Endothelial cell of umbilical vein (primary cell): ENCODE results near the gene GLOD5. TPM values are rescaled to one million over a fixed set of nuclear protein-coding genes. Genes with fewer than 3 reads are reported as not detected.

Experiments
- BruUV-seq: library from RNA; stranded (reverse); fragments of 400-500 nt; replicated peaks from 2 replicates; lab custom pipeline; 2021; lab: Mats Ljungman, UMichigan
- CTCF ChIA-PET: fragments of 300-600, 350-600 bp; sonication (Branson Sonifier 250); formaldehyde crosslinking; loops from one replicate; lab custom pipeline; 2021; ENCODE audit warnings: antibody characterized with exemption, inconsistent platforms; lab: Charles Lee
- POLR2A ChIA-PET: fragments of 300-600, 350-600 bp; sonication (Branson Sonifier 250); formaldehyde crosslinking; loops from one replicate; lab custom pipeline; 2021; ENCODE audit warnings: antibody characterized with exemption, inconsistent platforms; lab: Charles Lee
- DNase-seq: peaks from one replicate; pipeline ENCODE4 v3.0.0-alpha.2; 2011; ENCODE audit warnings: low read depth, low spot score
- FAIRE-seq: peaks from 2 replicates; lab custom pipeline; 2011; peaks lifted over from hg19 to GRCh38; lab: Jason Lieb, UNC
- H2AFZ ChIP-seq: 2 replicates; pipeline ENCODE4 v1.6.0; 2012; ENCODE audit warnings: low read depth, low read length, control low read depth, inconsistent platforms
- H3K27ac ChIP-seq: 2 replicates; pipeline ENCODE4 v1.5.1; 2011; ENCODE audit warnings: low read depth, mild to moderate bottlenecking, control low read depth, low read length, moderate library complexity; ENCODE audit not compliant: insufficient read depth
- H3K27me3 ChIP-seq, 2 experiments: 2 replicates each; pipeline versions ENCODE4 v1.6.0 to v1.6.1; 2011; ENCODE audit warnings: low read length in 2 of 2, mixed read lengths in 1 of 2; ENCODE audit not compliant: control insufficient read depth in 2 of 2, insufficient read depth in 2 of 2
- H3K36me3 ChIP-seq, 2 experiments: 2 replicates in 1 of 2; 3 replicates in 1 of 2; pipeline ENCODE4 v1.5.1; 2011; ENCODE audit warnings: low read length in 2 of 2, mild to moderate bottlenecking in 1 of 2, moderate library complexity in 1 of 2; ENCODE audit not compliant: control insufficient read depth in 2 of 2, insufficient read depth in 2 of 2; ENCODE audit errors: extremely low read depth in 1 of 2
- H3K4me1 ChIP-seq: 3 replicates; pipeline ENCODE4 v1.5.1; 2011; ENCODE audit warnings: mild to moderate bottlenecking, low read length; ENCODE audit not compliant: control insufficient read depth, insufficient read depth; ENCODE audit errors: extremely low read depth
- H3K4me2 ChIP-seq: 2 replicates; pipeline ENCODE4 v1.6.1; 2011; ENCODE audit warnings: low read length, control low read depth, mixed read lengths; ENCODE audit not compliant: insufficient read depth
- H3K4me3 ChIP-seq, 3 experiments: fragments of 200-600 bp in 1 of 3; sonication (generic), shearing (Covaris generic) in 1 of 3; replicated peaks in 1 of 3; 2 replicates each; pipeline ENCODE4 v1.5.1; 2011 to 2016; ENCODE audit warnings: control low read depth in 3 of 3, low read length in 3 of 3, mild to moderate bottlenecking in 2 of 3, inconsistent platforms in 1 of 3, low read depth in 1 of 3, moderate library complexity in 1 of 3; ENCODE audit not compliant: insufficient read depth in 1 of 3
- H3K79me2 ChIP-seq: 2 replicates; pipeline ENCODE4 v1.6.0; 2012; ENCODE audit warnings: low read length, inconsistent platforms; ENCODE audit not compliant: control insufficient read depth, insufficient read depth
- H3K9ac ChIP-seq: replicated peaks from 2 replicates; pipeline ENCODE3; 2011; ENCODE audit warnings: low read length, control low read depth; ENCODE audit not compliant: insufficient read depth; ENCODE audit errors: extremely low read depth
- H3K9me1 ChIP-seq: replicated peaks from 3 replicates; pipeline ENCODE4 v1.6.0; 2011; ENCODE audit warnings: mild to moderate bottlenecking, low read length; ENCODE audit not compliant: control insufficient read depth, insufficient read depth; ENCODE audit errors: extremely low read depth
- H3K9me3 ChIP-seq: replicated peaks from 2 replicates; pipeline ENCODE4 v1.5.1; 2012; ENCODE audit warnings: low read length, inconsistent platforms; ENCODE audit not compliant: control insufficient read depth, insufficient read depth
- H4K20me1 ChIP-seq: replicated peaks from 2 replicates; pipeline ENCODE3; 2011; ENCODE audit warnings: mild to moderate bottlenecking, low read length; ENCODE audit not compliant: control insufficient read depth, insufficient read depth; ENCODE audit errors: extremely low read depth
- CTCF ChIP-seq, 2 donors: IDR thresholded peaks; 1 replicate in 1 of 2; 2 replicates in 1 of 2; pipeline ENCODE4 v1.5.1; 2011; ENCODE audit warnings: low read length in 2 of 2, mild to moderate bottlenecking in 2 of 2, moderate library complexity in 2 of 2, control low read depth in 1 of 2, inconsistent platforms in 1 of 2, low read depth in 1 of 2; ENCODE audit not compliant: insufficient read depth in 1 of 2; ENCODE audit errors: extremely low read depth in 1 of 2
- FOS ChIP-seq: IDR thresholded peaks from 2 replicates; pipeline ENCODE4 v1.6.1; 2011; ENCODE audit warnings: mild to moderate bottlenecking, low read length, moderate library complexity, borderline replicate concordance; ENCODE audit not compliant: insufficient read depth
- GATA2 ChIP-seq: IDR thresholded peaks from 2 replicates; pipeline ENCODE4 v1.7.0; 2011; ENCODE audit warnings: low read depth, mild to moderate bottlenecking, moderate library complexity, mixed read lengths, low read length; ENCODE audit not compliant: insufficient read length, insufficient read depth
- MAX ChIP-seq: IDR thresholded peaks from 2 replicates; pipeline ENCODE4 v1.6.1; 2011; ENCODE audit not compliant: insufficient read depth, insufficient read length
- POLR2A ChIP-seq: IDR thresholded peaks from 2 replicates; pipeline ENCODE4 v1.6.1; 2012; ENCODE audit warnings: low read depth, mild to moderate bottlenecking, control low read depth, low read length
- POLR2AphosphoS5 ChIP-seq: IDR thresholded peaks from 2 replicates; pipeline ENCODE4 v1.6.1; 2012; ENCODE audit warnings: low read depth, mild to moderate bottlenecking, control low read depth, low read length, moderate library complexity; ENCODE audit not compliant: insufficient read depth
- dilution Hi-C: fragments of 300-500 bp; cut with MboI; formaldehyde crosslinking; loops from one replicate; pipeline ENCODE4 v1.15.0; 2019; ENCODE audit warnings: low sequenced_read_pairs; ENCODE audit not compliant: extremely low pct_ligation_motif_present
- intact Hi-C: fragments of 100-400 bp; cut with micrococcal nuclease; formaldehyde crosslinking; loops from one replicate; pipeline ENCODE4 v1.10.0; 2022
- polyA plus RNA-seq, 4 experiments: library from polyadenylated mRNA; depleted of rRNA in 3 of 4; stranded (reverse) in 3 of 4; unstranded in 1 of 4; fragments of >200 nt; gene quantifications; 2 replicates each; pipeline versions ENCODE4 v1.2.1 to v1.2.3, GENCODE V29; 2011 to 2012; ENCODE audit warnings: missing spikeins in 1 of 4
- total RNA-seq: library from RNA; stranded (reverse); gene quantifications from 2 replicates; pipeline ENCODE4 v1.2.3, GENCODE V29; 2021

The GLOD5 gene
- total and polyA plus RNA-seq, 2 donors (not counting 3 experiments of a cell fraction or from before 2014, with no cell fraction given) = not detected

GRCh38 chrX:48794911-48795515 lies 33.5 kb downstream of the GLOD5 start:
- intact Hi-C loops (no loop called here), dilution Hi-C loops (no loop called here)
- FAIRE-seq (no peak), DNase-seq (no peak)
- Histone ChIP-seq H3K9ac (no peak overlapping the region), H3K9me1 (no peaks in the 10 kb centered on the region), H4K20me1 (no peaks in the 10 kb centered on the region), H3K9me3 (no peaks in the 10 kb centered on the region), H2AFZ (no peak overlapping the region), H3K4me1 (no peaks in the 10 kb centered on the region), H3K27ac (no peak overlapping the region), H3K4me3 (no peak overlapping the region), H3K79me2 (no peaks in the 10 kb centered on the region), H3K27me3 (no peaks in the 10 kb centered on the region), H3K36me3 (no peaks in the 10 kb centered on the region), H3K4me2 (no peak overlapping the region)
- BruUV-seq = no TSS peak
- POLR2A ChIA-PET = no interaction called here
- CTCF ChIA-PET = no interaction called here
- TF ChIP-seq CTCF (IDR thresholded peaks at IDR 0.05; ENCODE audit: extremely low read depth in 1 of 2, insufficient read depth in 1 of 2, low read depth in 1 of 2, low read length in 2 of 2) (no peak), POLR2A (no peak), POLR2AphosphoS5 (no peak), FOS (no peak), MAX (no peak), GATA2 (no peak)
